GM08714 (cell line): ENCODE results near the gene SDR42E2.
"Not testable (repeated sequence)": the region's sequence is repeated elsewhere in the genome, so short reads cannot be mapped to it uniquely, and the experiment has no call there.

Experiments used
- H3K4me3 ChIP-seq: fragments of 200-500 bp; sonication (Bioruptor generic); 2 replicates; pipeline ENCODE4 v1.5.1; 2014; ENCODE audit warnings: mild to moderate bottlenecking, low read length, inconsistent platforms
- ZNF274 ChIP-seq: IDR thresholded peaks from 2 replicates; pipeline ENCODE4 v1.6.1; 2012; ENCODE audit warnings: mild to moderate bottlenecking, low read depth, low read length

SDR42E2 gene

GRCh38 chr16:22161999-22162655, at the start of gene SDR42E2:
SDR42E2 (plus strand) TSS chr16:22162506; CDS start chr16:22165583, 3,077 bp downstream.
- no peak for TF ChIP-seq ZNF274
- H3K4me3 ChIP-seq, result no peak within 1 kb of the TSS

- TF ChIP-seq ZNF274, result no peak
- no peak overlapping the region for H3K4me3 ChIP-seq
Measured at GRCh38 chr16:22116095-22116700, 46.1 kb upstream of the SDR42E2 start.

GRCh38 chr16:22117609-22118008, 44.7 kb upstream of the SDR42E2 start:
- no peak for TF ChIP-seq ZNF274

GRCh38 chr16:22120440-22120839, 41.9 kb upstream of the SDR42E2 start:
- no peak overlapping the region for H3K4me3 ChIP-seq
- no peak for TF ChIP-seq ZNF274

More at GRCh38 chr16:22117609-22118008, 44.7 kb upstream of the SDR42E2 start:
- H3K4me3 ChIP-seq, result no peak overlapping the region

GRCh38 chr16:22122239-22122638, 40.1 kb upstream of the SDR42E2 start:
- TF ChIP-seq ZNF274, result no peak
- no peak overlapping the region for H3K4me3 ChIP-seq

GRCh38 chr16:22123146-22123545, 39.2 kb upstream of the SDR42E2 start:
- H3K4me3 ChIP-seq, result no peak overlapping the region
- TF ChIP-seq ZNF274, result no peak

GRCh38 chr16:22123759-22124490, 38.4 kb upstream of the SDR42E2 start:
- TF ChIP-seq ZNF274, result no peak

GRCh38 chr16:22124583-22125284, 37.6 kb upstream of the SDR42E2 start:
- H3K4me3 ChIP-seq, result no peak overlapping the region
- TF ChIP-seq ZNF274, result no peak

More at GRCh38 chr16:22123759-22124490, 38.4 kb upstream of the SDR42E2 start:
- H3K4me3 ChIP-seq, result no peak overlapping the region

GRCh38 chr16:22126037-22126558, 36.2 kb upstream of the SDR42E2 start:
- H3K4me3 ChIP-seq, result no peak overlapping the region
- no peak for TF ChIP-seq ZNF274

- H3K4me3 ChIP-seq, result not testable (repeated sequence)
Measured at GRCh38 chr16:22128537-22128936, 33.8 kb upstream of the SDR42E2 start.

GRCh38 chr16:22130528-22130927, 31.8 kb upstream of the SDR42E2 start:
- no peak overlapping the region for H3K4me3 ChIP-seq
- no peak for TF ChIP-seq ZNF274

- H3K4me3 ChIP-seq, result no peak overlapping the region
- TF ChIP-seq ZNF274, result no peak
Measured at GRCh38 chr16:22132801-22133200, 29.5 kb upstream of the SDR42E2 start.

- no peak overlapping the region for H3K4me3 ChIP-seq
- TF ChIP-seq ZNF274, result no peak
Measured at GRCh38 chr16:22138482-22138881, 23.8 kb upstream of the SDR42E2 start.

- no peak for TF ChIP-seq ZNF274
- no peak overlapping the region for H3K4me3 ChIP-seq
Measured at GRCh38 chr16:22139008-22139407, 23.3 kb upstream of the SDR42E2 start.
